Lower leg skin (tissue), 4 donors: Measurements from ENCODE around the gene RAG1. TPM values are rescaled to one million over a fixed set of nuclear protein-coding genes. Genes with fewer than 3 reads are reported as not detected.
"Not testable (repeated sequence)": the region's sequence is repeated elsewhere in the genome, so short reads cannot be mapped to it uniquely, and the experiment has no call there.

Experiments
- DNase-seq, 2 donors: peaks; one replicate each; pipeline ENCODE4 v3.0.0-alpha.2; 2019; ENCODE audit warnings: low spot score in 2 of 2
- H3K4me3 ChIP-seq: fragments of 200-600 bp; sonication (generic); 2 replicates; pipeline ENCODE4 v1.5.1; 2017; ENCODE audit warnings: mild to moderate bottlenecking, low read depth; ENCODE audit not compliant: poor library complexity, severe bottlenecking
- POLR2A ChIP-seq, 2 donors: fragments of 450-650 bp; IDR thresholded peaks; one replicate each; pipeline ENCODE4 v1.6.1; 2016 to 2017; ENCODE audit warnings: antibody characterized with exemption in 2 of 2, mild to moderate bottlenecking in 1 of 2, moderate library complexity in 1 of 2
- WGBS, 2 donors: methylation state at CpG; one replicate each; pipeline ENCODE4 v1.1.5; 2018; 5-methylcytosine and 5-hydroxymethylcytosine counted together
- intact Hi-C: fragments of 100-400 bp; cut with DNase I; formaldehyde crosslinking; loops from one replicate; pipeline ENCODE4 v1.15.0; 2023; ENCODE audit warnings: low total_unique reads
- total RNA-seq, 4 donors: library from RNA; depleted of rRNA; stranded (reverse); fragments of >200 nt; gene quantifications; one replicate each; pipeline ENCODE4 v1.1.0, GENCODE V29; 2016
- TF ChIP-seq, protein P1 (sequence below), 3 donors: fragments of 450-650 bp; IDR thresholded peaks; one replicate each; pipeline ENCODE4 v1.5.1; 2016; ENCODE audit warnings: antibody characterized with exemption in 3 of 3, mild to moderate bottlenecking in 3 of 3, moderate library complexity in 2 of 3

Gene RAG1
- total RNA-seq, 4 donors from 2014 or later, result 0.17 to 0.45 (median 0.39) TPM; not detected in 1

GRCh38 chr11:36550385-36551115, 17.3 kb upstream of the RAG1 start:
- intact Hi-C loops, result no loop called here
- WGBS, 2 donors, result 24 to 33% methylated on average over 1 of the region's 1 CpG
- TF ChIP-seq, protein P1, sequence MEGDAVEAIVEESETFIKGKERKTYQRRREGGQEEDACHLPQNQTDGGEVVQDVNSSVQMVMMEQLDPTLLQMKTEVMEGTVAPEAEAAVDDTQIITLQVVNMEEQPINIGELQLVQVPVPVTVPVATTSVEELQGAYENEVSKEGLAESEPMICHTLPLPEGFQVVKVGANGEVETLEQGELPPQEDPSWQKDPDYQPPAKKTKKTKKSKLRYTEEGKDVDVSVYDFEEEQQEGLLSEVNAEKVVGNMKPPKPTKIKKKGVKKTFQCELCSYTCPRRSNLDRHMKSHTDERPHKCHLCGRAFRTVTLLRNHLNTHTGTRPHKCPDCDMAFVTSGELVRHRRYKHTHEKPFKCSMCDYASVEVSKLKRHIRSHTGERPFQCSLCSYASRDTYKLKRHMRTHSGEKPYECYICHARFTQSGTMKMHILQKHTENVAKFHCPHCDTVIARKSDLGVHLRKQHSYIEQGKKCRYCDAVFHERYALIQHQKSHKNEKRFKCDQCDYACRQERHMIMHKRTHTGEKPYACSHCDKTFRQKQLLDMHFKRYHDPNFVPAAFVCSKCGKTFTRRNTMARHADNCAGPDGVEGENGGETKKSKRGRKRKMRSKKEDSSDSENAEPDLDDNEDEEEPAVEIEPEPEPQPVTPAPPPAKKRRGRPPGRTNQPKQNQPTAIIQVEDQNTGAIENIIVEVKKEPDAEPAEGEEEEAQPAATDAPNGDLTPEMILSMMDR (IDR thresholded peaks at IDR 0.05), result no peak
- TF ChIP-seq POLR2A (IDR thresholded peaks at IDR 0.05), result no peak
- DNase-seq, result no peak
- H3K4me3 ChIP-seq, result no peak overlapping the region

GRCh38 chr11:36557390-36557789, 10.4 kb upstream of the RAG1 start:
- intact Hi-C loops, H3K4me3 ChIP-seq, DNase-seq: not testable (repeated sequence)
- WGBS, 2 donors, result 92 to 94% methylated on average over 7 to 14 of the region's 17 CpGs

- no peak overlapping the region for H3K4me3 ChIP-seq
- no peak for TF ChIP-seq POLR2A (IDR thresholded peaks at IDR 0.05)
- TF ChIP-seq, protein P1 (IDR thresholded peaks at IDR 0.05), result no peak
- intact Hi-C loops, result no loop called here
- DNase-seq, result no peak
Observed at GRCh38 chr11:36557991-36558390, 9.8 kb upstream of the RAG1 start.

DNA sequence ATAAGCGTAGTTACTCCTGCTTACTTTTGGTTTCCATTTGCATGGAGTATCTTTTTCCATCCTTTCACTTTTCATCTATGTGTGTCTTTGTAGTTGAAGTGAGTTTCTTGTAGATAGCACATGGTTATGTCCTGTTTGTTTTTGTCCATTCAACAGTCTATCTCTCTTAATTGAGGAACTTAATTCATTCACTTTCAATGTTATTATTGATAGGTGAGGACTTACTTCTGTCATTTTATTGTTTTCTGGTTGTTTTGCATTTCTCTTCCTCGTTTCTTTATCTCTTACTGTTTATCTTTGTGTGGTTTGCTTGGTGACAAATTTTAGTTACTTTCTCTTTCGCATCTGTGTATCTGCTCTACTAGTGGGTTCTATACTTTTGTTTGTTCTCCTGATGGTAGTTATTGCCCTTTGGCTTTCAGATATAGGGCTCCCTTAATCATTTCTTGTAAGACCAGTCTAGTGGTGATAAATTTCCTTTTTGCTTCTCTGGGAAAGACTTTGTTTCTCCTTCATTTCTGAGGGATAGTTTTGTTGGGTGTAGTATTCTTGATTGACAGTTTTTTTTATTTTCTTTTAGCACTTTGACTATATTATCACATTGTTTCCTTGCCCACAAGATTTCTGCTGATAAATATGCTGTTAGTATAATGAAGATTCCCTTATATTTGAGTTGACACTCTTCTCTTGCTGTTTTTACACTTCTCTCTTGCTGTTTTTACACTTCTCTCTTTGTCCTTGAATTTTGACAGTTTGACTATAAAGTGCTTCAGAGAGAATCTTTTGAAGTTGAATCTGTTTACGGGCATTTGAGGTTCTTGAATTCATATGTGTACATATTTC, 9.0 kb upstream of the RAG1 start:
- WGBS, 2 donors, result 71 to 76% methylated on average over 4 of the region's 4 CpGs
- no peak for DNase-seq
- no peak for TF ChIP-seq POLR2A (IDR thresholded peaks at IDR 0.05)
- TF ChIP-seq, protein P1 (IDR thresholded peaks at IDR 0.05), result no peak
- no peak overlapping the region for H3K4me3 ChIP-seq
- intact Hi-C loops, result no loop called here

DNA sequence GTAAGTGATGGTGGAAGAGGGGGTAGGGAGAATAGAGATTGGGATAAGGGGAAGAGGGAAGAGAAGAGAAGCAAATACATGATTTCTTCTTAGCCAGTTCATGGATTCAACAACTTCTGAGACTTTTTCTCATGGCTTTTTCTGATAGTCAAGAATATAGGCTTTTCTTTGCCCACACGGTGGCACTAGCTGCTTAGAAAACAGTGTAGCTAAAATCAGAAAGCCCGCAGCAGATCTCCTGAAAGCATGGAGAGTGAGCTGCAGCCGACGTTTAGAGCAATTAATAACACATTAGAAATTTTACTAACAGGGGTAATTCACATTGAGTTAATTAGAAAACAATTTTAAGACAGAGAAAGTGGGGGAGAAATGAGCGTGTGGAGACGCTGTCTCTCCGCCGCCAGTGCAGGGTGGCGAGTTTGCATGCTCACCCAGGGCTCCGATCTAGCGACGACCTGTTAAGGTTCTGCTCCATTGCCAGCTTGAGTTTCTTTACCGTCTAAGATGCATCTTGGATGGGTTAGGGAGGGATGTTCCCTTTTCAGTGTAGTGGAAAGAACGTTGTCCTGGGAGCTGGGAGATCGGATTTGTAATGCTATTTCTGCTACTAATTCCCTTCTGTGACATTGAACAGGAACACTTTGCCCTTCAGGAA, 3.3 kb upstream of the RAG1 start:
- DNase-seq, result peak in 1 of 2 donors; percentile 24
- WGBS, 2 donors, result 3 to 5% methylated on average over 15 of the region's 15 CpGs

More for the DNA sequence above, 3.3 kb upstream of the RAG1 start:
- TF ChIP-seq POLR2A (IDR thresholded peaks at IDR 0.05), result no peak
- TF ChIP-seq, protein P1 (IDR thresholded peaks at IDR 0.05), result no peak
- intact Hi-C loops, result loop anchor here (10.0 kb wide), 1 partner anchor 110 kb away; no protein-coding TSS in a partner anchor
- H3K4me3 ChIP-seq, result no peak overlapping the region
